Smooth muscle cell (in vitro differentiated cells): ENCODE results near the gene MRM1. TPM values are rescaled to one million over a fixed set of nuclear protein-coding genes. Genes with fewer than 3 reads are reported as not detected.

Experiments
- DNase-seq: peaks from one replicate; lab custom pipeline; 2025; ENCODE audit not compliant: unreplicated experiment; lab: John Stamatoyannopoulos, UW
- H2AFZ ChIP-seq: fragments of 200-600 bp; sonication (generic); 2 replicates; pipeline ENCODE4 v1.6.0; 2016; ENCODE audit warnings: antibody characterized with exemption, low read depth, mild to moderate bottlenecking
- H3F3A ChIP-seq: fragments of 200-600 bp; sonication (generic); 2 replicates; pipeline ENCODE4 v1.6.0; 2017; ENCODE audit warnings: antibody characterized with exemption, low read depth
- H3K27ac ChIP-seq: fragments of 200-600 bp; sonication (generic); 2 replicates; pipeline ENCODE4 v1.5.1; 2016; ENCODE audit warnings: low read depth, mild to moderate bottlenecking
- H3K27me3 ChIP-seq: fragments of 200-600 bp; sonication (generic); 2 replicates; pipeline ENCODE4 v1.6.1; 2016; ENCODE audit warnings: low read depth, mild to moderate bottlenecking
- H3K36me3 ChIP-seq: fragments of 200-600 bp; sonication (generic); 2 replicates; pipeline ENCODE4 v1.5.1; 2016; ENCODE audit warnings: low read depth
- H3K4me1 ChIP-seq: fragments of 200-600 bp; sonication (generic); 2 replicates; pipeline ENCODE4 v1.5.1; 2016; ENCODE audit warnings: low read depth
- H3K4me2 ChIP-seq: fragments of 200-600 bp; sonication (generic); 2 replicates; pipeline ENCODE4 v1.6.0; 2016; ENCODE audit warnings: mild to moderate bottlenecking
- H3K4me3 ChIP-seq: fragments of 200-600 bp; sonication (generic); 2 replicates; pipeline ENCODE4 v1.5.1; 2016; ENCODE audit warnings: mild to moderate bottlenecking
- H3K79me2 ChIP-seq: fragments of 200-600 bp; sonication (generic); 2 replicates; pipeline ENCODE4 v1.6.0; 2016; ENCODE audit warnings: low read depth, mild to moderate bottlenecking
- H3K9ac ChIP-seq: fragments of 200-600 bp; sonication (generic); 2 replicates; pipeline ENCODE4 v1.6.0; 2016; ENCODE audit warnings: low read depth
- H3K9me3 ChIP-seq: fragments of 200-600 bp; sonication (generic); replicated peaks from 2 replicates; pipeline ENCODE4 v1.5.1; 2016; ENCODE audit warnings: low read depth
- H4K20me1 ChIP-seq: fragments of 200-600 bp; sonication (generic); 2 replicates; pipeline ENCODE4 v1.6.0; 2016; ENCODE audit warnings: low read depth
- WGBS: methylation state at CpG from one replicate; pipeline ENCODE4 v1.1.7; 2016; ENCODE audit warnings: low lambda C conversion rate; 5-methylcytosine and 5-hydroxymethylcytosine counted together
- polyA plus RNA-seq: library from polyadenylated mRNA; unstranded; fragments of >200 nt; fragmentation: Nextera tagmentation; extraction: Ambion mirVana; gene quantifications from 2 replicates; pipeline ENCODE4 v1.2.1, GENCODE V29; 2016
- total RNA-seq: library from RNA; depleted of rRNA; stranded (reverse); fragments of >200 nt; gene quantifications from 2 replicates; pipeline ENCODE4 v1.2.3, GENCODE V29; 2014
- TF ChIP-seq, protein P1 (sequence below): fragments of 200-600 bp; sonication (generic); IDR thresholded peaks from 2 replicates; pipeline ENCODE4 v1.5.1; 2017; ENCODE audit warnings: borderline replicate concordance, mild to moderate bottlenecking, antibody characterized with exemption; ENCODE audit not compliant: insufficient read depth, poor library complexity, severe bottlenecking

Gene MRM1
- total and polyA plus RNA-seq, 2 experiments from 2014 or later, result 1.7 to 2.2 TPM

DNA sequence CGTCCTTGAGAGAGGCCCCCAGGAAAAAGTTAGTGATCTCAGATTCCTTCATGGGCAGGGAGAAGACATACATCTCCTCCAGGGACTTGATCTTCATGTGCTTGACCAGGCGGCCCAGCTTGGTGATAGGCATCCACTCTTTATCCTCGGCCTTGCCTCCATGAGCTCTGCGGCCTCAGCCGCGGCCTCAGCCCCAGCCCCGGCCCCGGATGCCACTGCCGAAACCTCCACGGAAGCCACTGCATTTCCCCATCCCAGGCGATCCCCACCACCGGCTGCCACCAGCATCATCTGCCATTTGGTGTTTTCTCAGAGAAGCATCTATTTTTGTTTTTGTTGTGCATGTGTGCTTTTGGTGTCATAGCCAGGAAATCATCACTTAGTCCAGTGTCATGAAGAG lies 26.4 kb upstream of the MRM1 start:
- H2AFZ ChIP-seq, result no peak overlapping the region
- H3K4me2 ChIP-seq, result no peak overlapping the region
- no peak overlapping the region for H3K4me3 ChIP-seq
- H3K27ac ChIP-seq, result no peak overlapping the region
- no peaks in the 10 kb centered on the region for H3K4me1 ChIP-seq
- H4K20me1 ChIP-seq, result peaks cover 88% of the 10 kb centered on the region
- H3K79me2 ChIP-seq, result peaks cover 72% of the 10 kb centered on the region
- 95% methylated on average over 12 of the region's 12 CpGs for WGBS
- H3K9ac ChIP-seq, result no peak overlapping the region
- H3K27me3 ChIP-seq, result no peaks in the 10 kb centered on the region
- H3K36me3 ChIP-seq, result peaks cover 15% of the 10 kb centered on the region
- no peak for DNase-seq
- TF ChIP-seq, protein P1, sequence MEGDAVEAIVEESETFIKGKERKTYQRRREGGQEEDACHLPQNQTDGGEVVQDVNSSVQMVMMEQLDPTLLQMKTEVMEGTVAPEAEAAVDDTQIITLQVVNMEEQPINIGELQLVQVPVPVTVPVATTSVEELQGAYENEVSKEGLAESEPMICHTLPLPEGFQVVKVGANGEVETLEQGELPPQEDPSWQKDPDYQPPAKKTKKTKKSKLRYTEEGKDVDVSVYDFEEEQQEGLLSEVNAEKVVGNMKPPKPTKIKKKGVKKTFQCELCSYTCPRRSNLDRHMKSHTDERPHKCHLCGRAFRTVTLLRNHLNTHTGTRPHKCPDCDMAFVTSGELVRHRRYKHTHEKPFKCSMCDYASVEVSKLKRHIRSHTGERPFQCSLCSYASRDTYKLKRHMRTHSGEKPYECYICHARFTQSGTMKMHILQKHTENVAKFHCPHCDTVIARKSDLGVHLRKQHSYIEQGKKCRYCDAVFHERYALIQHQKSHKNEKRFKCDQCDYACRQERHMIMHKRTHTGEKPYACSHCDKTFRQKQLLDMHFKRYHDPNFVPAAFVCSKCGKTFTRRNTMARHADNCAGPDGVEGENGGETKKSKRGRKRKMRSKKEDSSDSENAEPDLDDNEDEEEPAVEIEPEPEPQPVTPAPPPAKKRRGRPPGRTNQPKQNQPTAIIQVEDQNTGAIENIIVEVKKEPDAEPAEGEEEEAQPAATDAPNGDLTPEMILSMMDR, result no peak
- H3K9me3 ChIP-seq, result no peaks in the 10 kb centered on the region
- no peaks in the 10 kb centered on the region for H3F3A ChIP-seq

DNA sequence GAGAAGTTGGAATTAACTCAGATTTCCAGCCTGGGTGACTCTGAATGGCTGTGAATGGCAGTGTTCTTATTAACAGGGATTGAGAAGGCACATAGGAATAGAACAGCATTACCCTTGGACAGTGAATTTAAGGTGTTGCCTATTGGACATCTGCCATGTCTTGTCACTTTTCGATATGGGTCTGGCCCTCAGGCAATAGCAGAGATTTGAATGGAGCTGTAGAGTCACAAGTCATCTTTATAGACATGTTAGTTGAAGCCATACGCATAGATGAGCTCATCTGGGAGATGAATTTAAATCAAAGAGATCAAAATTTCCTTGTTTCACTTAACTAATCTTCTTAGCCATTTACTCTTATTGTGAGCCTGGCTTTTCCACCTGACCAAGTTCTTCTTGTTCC lies 24.6 kb upstream of the MRM1 start:
- Histone ChIP-seq H3K4me3 (no peak overlapping the region), H2AFZ (no peak overlapping the region), H3K27me3 (no peaks in the 10 kb centered on the region), H4K20me1 (peaks cover 82% of the 10 kb centered on the region), H3K4me2 (no peak overlapping the region), H3K79me2 (peaks cover 54% of the 10 kb centered on the region), H3K36me3 (peaks cover 21% of the 10 kb centered on the region), H3K27ac (no peak overlapping the region), H3F3A (no peaks in the 10 kb centered on the region), H3K4me1 (no peaks in the 10 kb centered on the region), H3K9ac (no peak overlapping the region), H3K9me3 (no peaks in the 10 kb centered on the region)
- no peak for DNase-seq
- WGBS, result 98% methylated on average over 2 of the region's 2 CpGs
- TF ChIP-seq, protein P1, result no peak

DNA sequence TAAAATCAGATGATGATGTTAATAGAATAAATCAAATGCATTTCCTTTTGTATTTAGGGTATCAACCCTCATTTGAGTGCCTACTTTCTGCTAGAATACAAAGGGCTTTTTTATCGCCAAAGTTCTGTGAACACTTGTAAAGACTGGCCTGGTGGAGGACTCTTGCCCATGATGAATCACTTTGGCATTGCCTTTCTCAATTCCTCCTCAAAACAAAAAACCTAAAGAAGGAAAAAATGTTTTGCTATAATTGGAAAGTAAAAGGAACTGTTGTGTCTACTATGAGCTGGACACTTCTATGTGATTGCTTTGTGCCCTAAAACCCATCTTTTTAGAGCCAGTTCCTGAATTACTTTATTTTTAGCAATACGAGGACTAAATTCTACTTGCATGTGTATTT lies 22.7 kb upstream of the MRM1 start:
- DNase-seq, result no peak
- no peak overlapping the region for H3K4me3 ChIP-seq
- H3K9ac ChIP-seq, result no peak overlapping the region
- TF ChIP-seq, protein P1, result no peak
- H3K4me1 ChIP-seq, result no peaks in the 10 kb centered on the region
- H3K36me3 ChIP-seq, result peaks cover 24% of the 10 kb centered on the region
- H4K20me1 ChIP-seq, result peaks cover 81% of the 10 kb centered on the region
- no peaks in the 10 kb centered on the region for H3F3A ChIP-seq
- H3K27me3 ChIP-seq, result no peaks in the 10 kb centered on the region
- peaks cover 35% of the 10 kb centered on the region for H3K79me2 ChIP-seq
- no peaks in the 10 kb centered on the region for H3K9me3 ChIP-seq
- H3K27ac ChIP-seq, result no peak overlapping the region
- 97% methylated on average over 2 of the region's 2 CpGs for WGBS
- H3K4me2 ChIP-seq, result no peak overlapping the region
- H2AFZ ChIP-seq, result no peak overlapping the region

DNA sequence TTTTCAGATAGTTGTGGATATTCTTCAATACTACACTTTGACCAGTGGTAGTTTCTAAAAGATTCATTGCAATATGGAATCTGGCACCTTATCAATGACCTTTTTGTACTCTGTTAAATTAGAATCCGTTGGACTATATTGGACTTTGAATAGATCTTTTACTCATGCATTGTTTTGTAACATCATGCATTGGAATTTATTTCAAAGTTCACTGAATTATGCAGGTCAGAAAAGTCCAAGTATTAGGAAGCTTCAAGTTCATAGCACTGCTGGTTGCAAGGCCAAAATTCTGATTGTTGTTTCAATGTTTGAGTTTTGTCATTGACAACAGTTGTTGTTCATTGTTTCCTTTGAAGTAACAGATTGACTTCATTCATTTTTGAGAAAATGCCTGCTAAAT lies 17.6 kb upstream of the MRM1 start:
- Histone ChIP-seq H3K9me3 (no peaks in the 10 kb centered on the region), H3K4me2 (no peak overlapping the region), H3K27ac (no peak overlapping the region), H3K4me1 (no peaks in the 10 kb centered on the region), H2AFZ (no peak overlapping the region), H3K79me2 (peaks cover 14% of the 10 kb centered on the region), H3K9ac (no peak overlapping the region), H3F3A (peaks cover 14% of the 10 kb centered on the region), H4K20me1 (peaks cover 85% of the 10 kb centered on the region), H3K36me3 (peaks cover 33% of the 10 kb centered on the region), H3K4me3 (no peak overlapping the region), H3K27me3 (no peaks in the 10 kb centered on the region)
- WGBS, result 100% methylated on average over 1 of the region's 1 CpG
- DNase-seq, result no peak
- TF ChIP-seq, protein P1, result no peak
